ENCODE measurements around the gene PPTC7.
A peak's percentile ranks its signal among the peaks of the same experiment; 100 is the strongest.
"Not testable (repeated sequence)": the region's sequence is repeated elsewhere in the genome, so short reads cannot be mapped to it uniquely, and the experiment has no call there.

Gene PPTC7

GRCh38 chr12:110585231-110585799 is 2.2 kb upstream of the PPTC7 start:
- peak; percentile 32 for DNase-seq

GRCh38 chr12:110582276-110583136 is 612 bp downstream of the PPTC7 start:
- peak; percentile 48 for DNase-seq

GRCh38 chr12:110581931-110582275 is 1.2 kb downstream of the PPTC7 start:
- DNase-seq = no peak

GRCh38 chr12:110579535-110580253 is 3.4 kb downstream of the PPTC7 start:
- DNase-seq = no peak

DNA sequence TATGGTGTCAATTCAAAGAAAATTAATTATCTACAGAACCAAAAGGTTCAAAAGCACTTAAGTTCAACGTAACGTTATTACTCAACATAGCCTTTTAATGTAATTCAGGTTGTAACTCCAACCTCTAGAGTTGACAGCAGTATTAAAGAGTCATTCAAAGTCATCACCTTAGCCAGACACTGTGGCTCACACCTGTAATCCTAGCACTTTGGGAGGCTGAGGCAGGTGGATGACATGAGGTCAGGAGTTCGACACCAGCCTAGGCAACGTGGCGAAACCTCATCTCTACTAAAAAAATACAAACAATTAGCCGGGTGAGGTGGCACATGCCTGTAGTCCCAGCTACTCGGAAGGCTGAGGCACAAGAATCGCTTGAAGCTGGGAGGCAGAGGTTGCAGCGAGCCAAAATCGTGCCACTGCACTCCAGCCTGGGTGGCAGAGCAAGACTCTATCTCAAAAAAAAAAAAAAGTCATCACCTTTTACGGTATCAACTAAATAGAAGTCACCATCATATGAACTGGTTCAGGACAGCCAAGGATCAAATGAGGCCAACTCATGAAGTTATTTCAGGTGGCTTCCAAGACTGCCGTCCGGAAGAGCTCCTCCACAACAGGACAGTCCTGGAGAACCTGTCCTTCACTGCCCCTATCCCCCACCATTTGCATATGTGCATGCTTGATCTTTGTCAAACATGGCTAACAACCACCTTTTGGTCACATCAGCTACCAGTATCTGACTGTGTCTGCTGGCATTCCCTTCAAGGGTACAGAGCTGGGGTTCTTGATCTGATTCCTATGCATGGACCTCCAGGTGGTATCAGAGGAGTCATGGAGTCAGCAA is 4.2 kb downstream of the PPTC7 start:
- no peak for DNase-seq

DNA sequence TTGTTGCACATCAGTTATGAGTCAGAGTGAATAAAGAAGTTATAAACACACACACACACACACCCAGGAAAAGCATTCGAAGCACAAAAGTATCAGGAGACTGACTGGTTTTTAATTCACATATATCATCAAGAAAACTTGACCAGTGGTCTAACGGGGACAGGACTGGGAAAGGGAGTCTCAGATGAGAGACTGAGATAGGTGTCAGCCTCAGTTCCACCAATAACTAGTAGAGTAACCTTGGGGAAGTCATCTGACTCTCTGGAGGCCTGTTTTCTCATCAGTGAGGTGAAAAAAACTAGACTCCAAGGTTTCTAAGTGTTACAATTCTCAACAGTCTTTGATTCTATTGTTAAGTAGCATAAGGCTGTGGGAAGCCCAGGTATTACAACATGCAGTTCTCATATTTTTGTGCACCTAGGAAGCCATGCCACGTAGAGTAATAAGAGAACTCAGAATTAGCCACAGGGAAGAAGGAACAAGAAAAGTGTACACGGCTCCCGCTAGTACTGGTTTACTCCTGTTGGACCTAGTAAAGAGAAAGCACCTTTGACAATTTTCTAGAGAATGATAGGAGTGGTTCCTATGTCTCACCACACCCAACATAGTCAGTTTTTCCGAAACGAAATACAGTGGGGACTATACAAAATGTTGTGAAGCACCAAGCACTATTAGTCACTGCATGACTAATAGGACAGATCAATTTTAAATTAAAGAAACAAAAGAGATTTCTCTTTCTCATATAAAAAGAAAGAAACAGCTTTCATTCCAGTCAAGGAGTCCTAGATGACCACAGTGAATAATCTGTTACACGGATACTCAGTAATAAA is 5.0 kb downstream of the PPTC7 start:
- DNase-seq = peak; percentile 90

DNA sequence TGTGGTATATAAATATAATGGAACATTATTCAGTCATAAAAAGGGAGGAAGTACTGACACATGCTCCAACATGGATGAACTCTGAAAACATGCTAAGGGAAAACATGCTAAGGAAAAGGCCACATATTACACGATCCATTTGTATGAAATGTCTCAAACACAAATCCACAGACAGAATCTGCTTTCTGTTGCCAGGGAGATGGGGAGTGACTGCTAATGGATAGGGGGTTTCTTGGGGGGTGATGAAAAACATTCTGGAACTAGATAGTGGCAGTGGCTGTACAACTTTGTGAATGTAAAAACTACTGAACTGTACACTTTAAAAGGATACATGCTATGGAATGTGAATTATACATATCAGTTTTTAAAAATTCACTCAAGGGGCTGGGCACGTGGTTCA is 6.6 kb downstream of the PPTC7 start:
- DNase-seq = no peak

DNA sequence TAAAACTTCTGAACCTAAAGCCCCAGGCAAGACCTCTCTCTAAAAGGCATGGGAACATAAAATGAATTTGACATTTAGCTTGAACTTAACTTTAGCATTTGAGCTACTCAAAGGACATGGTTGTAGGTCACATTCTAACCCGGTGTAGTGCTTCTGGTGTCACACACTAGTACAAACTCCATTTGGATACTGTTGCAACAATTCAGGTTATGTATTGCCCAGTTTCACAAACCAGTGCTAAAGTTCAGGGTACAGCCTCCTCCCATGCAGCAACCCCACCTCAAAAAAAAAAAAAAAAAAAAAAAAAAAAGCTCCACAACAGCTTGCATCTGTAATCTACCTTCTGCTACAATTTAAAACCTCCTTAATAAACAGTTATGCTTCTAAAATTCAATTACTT is 7.8 kb downstream of the PPTC7 start:
- DNase-seq = no peak

DNA sequence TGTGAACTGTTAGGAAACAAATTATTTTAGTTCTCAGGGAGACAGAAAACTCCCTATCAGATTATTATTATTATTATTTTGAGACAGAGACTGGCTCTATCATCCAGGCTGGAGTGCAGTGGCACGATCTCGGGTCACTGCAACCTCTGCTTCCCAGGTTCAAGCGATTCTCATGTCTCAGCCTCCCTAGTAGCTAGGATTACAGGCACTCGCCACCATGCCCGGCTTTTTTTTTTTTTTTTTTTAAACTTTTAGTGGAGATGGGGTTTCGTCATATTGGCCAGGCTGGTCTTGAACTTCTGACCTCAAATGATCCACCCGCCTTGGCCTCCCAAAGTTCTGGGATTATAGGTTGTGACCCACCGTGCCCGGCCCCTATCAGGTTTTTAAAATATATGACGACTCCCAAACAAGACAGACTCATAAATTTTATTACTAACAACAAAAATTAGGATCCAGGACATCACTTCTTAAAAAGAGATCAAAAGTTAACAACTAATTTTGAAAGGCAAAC is 8.3 kb downstream of the PPTC7 start:
- not testable (repeated sequence) for DNase-seq

GRCh38 chr12:110574044-110574443 is 9.1 kb downstream of the PPTC7 start:
- no peak for DNase-seq

DNA sequence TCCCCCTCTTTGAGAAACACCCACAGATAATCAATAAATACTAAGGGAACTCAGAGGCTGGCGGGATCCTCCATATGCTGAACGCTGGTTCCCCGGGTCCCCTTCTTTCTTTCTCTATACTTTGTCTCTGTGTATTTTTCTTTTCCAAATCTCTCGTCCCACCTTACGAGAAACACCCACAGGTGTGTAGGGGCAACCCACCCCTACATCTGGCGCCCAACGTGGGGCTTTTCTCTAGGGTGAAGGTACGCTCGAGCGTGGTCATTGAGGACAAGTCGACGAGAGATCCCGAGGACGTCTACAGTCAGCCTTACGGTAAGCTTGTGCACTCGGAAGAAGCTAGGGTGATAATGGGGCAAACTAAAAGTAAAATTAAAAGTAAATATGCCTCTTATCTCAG is 12.3 kb downstream of the PPTC7 start:
- DNase-seq = not testable (repeated sequence)

- not testable (repeated sequence) for DNase-seq
These were observed 13.3 kb downstream of the PPTC7 start for GRCh38 chr12:110569838-110570237.

GRCh38 chr12:110568752-110569151 is 14.4 kb downstream of the PPTC7 start:
- DNase-seq = no peak

- no peak for DNase-seq
These were observed 16.1 kb downstream of the PPTC7 start for GRCh38 chr12:110566993-110567392.

- no peak for DNase-seq
These were observed 16.9 kb downstream of the PPTC7 start for GRCh38 chr12:110565894-110566871.

GRCh38 chr12:110564471-110564991 is 18.6 kb downstream of the PPTC7 start:
- DNase-seq = no peak

- DNase-seq = no peak
These were observed 19.2 kb downstream of the PPTC7 start for GRCh38 chr12:110563702-110564470.

- not testable (repeated sequence) for DNase-seq
These were observed 20.7 kb downstream of the PPTC7 start for GRCh38 chr12:110562386-110562785.

Measured in fibroblast of skin of back (primary cell).